Hematopoietic multipotent progenitor cell treated with erythropoietin and hydrocortisone succinate and interleukin-3 and kit ligand, for 15 days (in vitro differentiated cells): ENCODE measurements around the gene LLGL2.
A peak's percentile ranks its signal among the peaks of the same experiment; 100 is the strongest.
"Not testable (repeated sequence)": the region's sequence is repeated elsewhere in the genome, so short reads cannot be mapped to it uniquely, and the experiment has no call there.

ENCODE experiments used
- DNase-seq: peaks from one replicate; pipeline ENCODE4 v3.0.0-alpha.2; 2015; ENCODE audit warnings: low spot score

Gene LLGL2, protein sequence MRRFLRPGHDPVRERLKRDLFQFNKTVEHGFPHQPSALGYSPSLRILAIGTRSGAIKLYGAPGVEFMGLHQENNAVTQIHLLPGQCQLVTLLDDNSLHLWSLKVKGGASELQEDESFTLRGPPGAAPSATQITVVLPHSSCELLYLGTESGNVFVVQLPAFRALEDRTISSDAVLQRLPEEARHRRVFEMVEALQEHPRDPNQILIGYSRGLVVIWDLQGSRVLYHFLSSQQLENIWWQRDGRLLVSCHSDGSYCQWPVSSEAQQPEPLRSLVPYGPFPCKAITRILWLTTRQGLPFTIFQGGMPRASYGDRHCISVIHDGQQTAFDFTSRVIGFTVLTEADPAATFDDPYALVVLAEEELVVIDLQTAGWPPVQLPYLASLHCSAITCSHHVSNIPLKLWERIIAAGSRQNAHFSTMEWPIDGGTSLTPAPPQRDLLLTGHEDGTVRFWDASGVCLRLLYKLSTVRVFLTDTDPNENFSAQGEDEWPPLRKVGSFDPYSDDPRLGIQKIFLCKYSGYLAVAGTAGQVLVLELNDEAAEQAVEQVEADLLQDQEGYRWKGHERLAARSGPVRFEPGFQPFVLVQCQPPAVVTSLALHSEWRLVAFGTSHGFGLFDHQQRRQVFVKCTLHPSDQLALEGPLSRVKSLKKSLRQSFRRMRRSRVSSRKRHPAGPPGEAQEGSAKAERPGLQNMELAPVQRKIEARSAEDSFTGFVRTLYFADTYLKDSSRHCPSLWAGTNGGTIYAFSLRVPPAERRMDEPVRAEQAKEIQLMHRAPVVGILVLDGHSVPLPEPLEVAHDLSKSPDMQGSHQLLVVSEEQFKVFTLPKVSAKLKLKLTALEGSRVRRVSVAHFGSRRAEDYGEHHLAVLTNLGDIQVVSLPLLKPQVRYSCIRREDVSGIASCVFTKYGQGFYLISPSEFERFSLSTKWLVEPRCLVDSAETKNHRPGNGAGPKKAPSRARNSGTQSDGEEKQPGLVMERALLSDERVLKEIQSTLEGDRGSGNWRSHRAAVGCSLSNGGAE

DNA sequence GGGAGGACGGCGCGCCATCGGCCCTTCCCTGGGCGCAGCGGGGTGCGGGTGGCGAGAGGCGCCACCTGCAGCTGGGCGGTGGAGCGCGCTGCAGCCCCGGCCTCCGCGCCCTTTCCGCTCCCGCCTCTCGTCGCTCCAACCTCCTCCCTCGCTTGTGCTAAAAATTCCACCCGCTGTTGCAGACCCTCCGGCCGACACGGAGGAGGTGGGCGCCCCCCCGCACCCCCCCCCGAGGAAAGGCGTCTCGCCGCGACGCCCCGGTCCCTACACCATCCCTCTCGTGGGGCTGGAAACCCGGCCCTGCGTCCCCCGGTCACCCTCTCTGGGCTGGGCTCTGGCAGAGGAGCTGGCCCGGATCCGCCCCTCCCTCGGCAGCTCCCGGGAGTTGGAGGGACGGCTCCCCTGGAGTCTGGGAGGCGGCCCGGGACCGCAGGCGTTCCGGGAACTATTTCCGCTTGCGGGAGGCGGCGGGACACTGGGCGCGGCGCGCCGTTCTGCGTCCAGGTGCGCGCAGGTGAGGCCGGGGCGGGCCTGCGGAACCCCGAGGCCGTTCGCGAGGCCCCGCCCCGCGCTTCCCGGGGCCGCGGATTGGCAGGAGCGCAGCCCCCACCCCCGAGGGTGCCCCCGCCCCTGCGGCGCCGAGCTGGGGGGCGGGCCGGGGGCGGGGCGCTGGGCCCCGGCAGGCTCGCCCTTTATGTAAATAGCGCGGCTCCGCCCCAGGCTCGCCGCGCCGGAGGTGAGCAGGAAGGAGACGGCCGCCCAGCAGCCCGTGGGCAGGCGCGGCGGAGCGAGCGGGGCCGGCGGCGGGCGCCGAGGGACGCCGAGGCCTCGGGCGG is at the start of gene LLGL2:
LLGL2 (plus strand) TSS at position 728 of the 836 bp plus-strand sequence. CDS start 17,730 bp downstream, outside the sequence.
- DNase-seq = peak; percentile 72

- DNase-seq = no peak
Observed at GRCh38 chr17:75475851-75476250, 49.6 kb upstream of the LLGL2 start.

- no peak for DNase-seq
Observed at GRCh38 chr17:75476271-75476671, 49.2 kb upstream of the LLGL2 start.

DNA sequence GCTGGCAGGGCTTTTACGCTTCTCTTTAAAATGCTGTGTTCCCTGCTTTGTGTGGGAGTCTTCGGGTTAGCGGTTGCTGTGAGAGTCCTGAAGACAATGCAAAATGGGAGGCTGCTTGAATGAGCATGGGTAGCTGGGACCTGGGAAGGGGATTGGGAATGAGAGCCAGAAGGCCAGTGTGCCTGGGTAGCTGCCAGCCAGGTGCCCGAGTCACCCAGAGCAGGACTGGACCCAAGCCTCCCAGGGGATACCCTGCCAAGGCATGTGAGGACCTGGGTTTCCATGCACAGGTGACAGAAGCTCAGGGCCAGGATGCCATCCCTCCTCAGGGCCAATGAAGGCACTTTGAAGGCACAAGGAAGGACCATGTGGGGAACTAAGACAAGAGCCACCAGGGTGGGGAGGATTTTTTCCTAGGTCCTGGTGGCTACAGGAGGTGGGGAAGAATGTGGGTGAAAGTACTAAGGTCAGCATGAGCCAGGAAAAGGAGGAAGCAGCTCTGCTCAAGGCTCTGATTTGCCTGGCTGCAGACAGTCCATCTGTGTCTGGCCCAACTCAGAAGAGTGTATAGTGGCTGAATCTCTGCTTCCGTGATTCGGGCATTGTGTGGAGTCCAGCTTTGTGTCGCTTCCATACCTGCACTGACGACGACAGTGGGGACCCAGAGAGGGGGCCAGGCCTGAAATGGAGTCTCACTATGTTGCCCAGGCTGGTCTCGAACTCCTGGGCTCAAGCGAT is 48.6 kb upstream of the LLGL2 start:
- DNase-seq = no peak

GRCh38 chr17:75477490-75477862 is 48.0 kb upstream of the LLGL2 start:
- not testable (repeated sequence) for DNase-seq

GRCh38 chr17:75478508-75478907 is 47.0 kb upstream of the LLGL2 start:
- DNase-seq = no peak

GRCh38 chr17:75480281-75480680 is 45.2 kb upstream of the LLGL2 start:
- no peak for DNase-seq

GRCh38 chr17:75481194-75482068 is 44.1 kb upstream of the LLGL2 start:
- no peak for DNase-seq

GRCh38 chr17:75482098-75482942 is 43.2 kb upstream of the LLGL2 start:
- DNase-seq = no peak

DNA sequence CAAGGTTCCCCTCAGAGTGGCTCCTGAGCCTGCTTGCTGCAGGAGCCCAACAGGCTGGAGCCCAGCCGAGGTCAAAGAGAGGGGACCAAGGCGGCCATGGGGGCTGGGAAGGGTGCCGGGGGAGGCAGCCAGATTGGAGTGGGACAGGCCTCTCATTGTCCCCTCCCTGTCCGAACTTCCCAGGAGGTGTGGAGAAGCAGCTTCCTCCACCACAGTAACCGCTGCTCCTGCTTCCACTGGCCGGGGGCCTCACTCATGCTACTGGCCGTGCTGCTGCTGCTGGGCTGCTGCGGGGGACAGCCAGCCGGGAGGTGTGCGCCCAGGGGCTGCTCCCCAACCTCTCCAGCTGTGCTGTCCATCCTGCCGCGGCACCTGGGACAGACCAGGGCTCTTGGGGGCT is 39.8 kb upstream of the LLGL2 start:
- no peak for DNase-seq

DNA sequence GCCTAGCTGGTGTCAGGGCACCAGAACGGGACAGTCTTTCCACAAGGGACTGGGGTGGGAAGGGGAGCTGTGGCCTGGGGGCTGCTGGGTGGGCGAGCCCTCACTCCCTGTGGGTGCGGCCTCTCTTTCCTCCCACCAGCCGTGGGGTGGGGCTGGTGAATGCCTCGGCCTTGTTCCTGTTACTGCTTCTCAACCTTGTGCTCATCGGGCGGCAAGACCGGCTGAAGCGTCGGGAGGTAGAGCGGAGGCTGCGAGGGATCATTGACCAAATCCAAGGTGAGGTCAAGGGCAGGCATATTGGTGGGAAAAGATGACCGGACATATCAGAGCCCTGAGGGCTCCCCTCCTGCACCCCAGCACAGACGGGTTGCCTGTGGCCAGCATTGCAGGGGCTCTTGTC is 39.3 kb upstream of the LLGL2 start:
- DNase-seq = no peak

DNA sequence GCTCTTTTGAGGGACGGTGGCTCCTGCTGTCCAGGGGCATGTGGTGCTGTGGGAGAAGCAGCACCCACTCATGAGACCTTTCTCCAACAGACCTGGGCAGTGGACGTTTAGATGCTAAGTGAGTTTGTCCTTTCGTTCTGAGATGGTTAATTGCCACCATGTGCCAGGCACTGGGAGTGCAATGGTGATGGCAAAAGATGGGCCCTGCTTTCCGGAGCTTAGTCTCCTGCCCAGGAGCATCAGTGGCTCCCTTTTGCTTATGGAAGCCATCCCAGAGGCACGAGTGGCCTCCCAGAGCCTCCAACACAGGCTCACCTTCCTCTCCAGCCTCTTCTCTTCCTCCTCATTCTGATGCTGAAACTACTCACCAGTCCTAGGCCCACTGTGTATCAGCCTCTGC is 38.5 kb upstream of the LLGL2 start:
- DNase-seq = no peak

GRCh38 chr17:75487351-75488070 is 38.0 kb upstream of the LLGL2 start:
- no peak for DNase-seq

DNA sequence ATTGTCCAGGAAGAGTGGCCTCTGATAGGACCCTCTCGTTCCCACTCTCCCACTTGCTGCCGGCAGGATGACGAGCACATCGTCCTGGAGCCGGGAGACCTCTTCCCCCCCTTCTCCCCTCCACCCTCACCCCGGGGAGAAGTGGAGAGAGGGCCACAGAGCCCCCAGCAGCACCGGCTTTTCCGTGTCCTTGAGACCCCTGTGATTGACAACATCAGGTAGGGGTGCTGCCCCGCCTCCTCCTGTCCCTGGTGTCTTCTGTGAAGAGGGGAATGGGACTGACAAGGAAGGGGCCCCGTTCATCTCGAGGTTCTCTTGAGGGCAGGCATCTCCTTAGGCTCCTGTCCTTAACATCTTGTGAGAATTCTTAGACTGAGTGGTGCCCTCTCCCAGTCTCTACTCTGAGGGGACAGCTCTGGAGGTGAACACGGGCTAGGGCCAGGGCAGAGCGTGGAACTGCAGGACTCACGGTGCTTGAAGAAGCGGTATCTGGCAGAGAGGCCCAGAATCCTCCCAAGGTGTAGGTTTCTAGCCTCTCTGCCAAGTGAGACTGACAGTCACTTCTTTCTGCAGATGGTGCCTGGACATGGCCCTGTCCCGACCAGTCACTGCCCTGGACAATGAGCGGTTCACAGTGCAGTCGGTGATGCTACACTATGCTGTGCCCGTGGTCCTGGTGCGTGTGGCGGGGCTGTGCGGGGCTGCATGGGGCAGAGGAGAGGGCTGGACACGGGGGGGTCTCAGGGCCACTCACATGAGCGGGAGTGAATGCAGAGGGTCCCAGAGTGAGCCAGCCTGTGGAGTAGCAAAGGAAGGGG is 36.6 kb upstream of the LLGL2 start:
- DNase-seq = no peak

DNA sequence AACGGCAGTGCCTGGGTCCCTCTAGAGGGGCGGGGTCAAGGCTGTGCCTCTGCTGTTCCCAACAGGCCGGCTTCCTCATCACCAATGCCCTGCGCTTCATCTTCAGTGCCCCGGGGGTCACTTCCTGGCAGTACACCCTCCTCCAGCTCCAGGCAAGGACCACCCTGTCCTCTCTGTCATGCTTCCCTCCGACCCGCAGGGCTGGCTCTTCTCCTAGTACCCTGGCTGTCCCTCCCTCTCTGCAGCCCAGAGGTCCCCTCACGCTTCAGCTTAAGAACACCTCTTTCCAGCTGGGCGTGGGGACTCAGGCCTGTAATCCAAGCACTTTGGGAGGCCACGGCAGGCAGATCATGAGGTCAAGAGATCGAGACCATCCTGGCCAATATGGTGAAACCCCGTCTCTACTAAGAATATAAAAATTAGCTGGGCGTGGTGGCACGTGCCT is 36.0 kb upstream of the LLGL2 start:
- no peak for DNase-seq

DNA sequence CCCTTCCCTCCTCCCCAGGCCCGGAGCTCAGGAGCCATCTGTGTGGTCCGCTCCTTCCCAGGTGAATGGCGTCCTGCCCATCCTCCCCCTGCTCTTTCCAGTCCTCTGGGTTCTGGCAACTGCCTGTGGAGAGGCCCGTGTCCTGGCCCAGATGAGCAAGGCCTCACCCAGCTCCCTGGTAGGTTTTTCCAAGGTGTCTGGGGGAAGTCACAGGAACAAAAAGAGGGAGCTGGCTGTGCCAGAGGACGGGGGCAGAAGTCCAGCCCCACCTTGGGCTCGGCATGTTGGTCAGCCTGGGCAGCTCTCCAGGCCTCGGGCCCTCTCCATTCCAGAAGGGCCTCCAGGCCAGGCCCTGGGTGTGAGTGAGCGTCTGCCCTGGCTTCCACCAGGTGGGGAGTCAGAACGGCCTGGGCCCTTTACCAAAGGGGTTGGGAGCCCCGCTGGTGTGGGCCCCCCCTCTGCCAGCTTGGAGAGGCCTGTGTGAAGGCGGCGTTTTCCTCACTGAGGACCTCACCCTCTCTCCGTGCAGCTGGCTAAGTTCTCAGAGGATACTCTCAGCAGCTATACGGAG is 35.2 kb upstream of the LLGL2 start:
- DNase-seq = no peak

GRCh38 chr17:75490953-75491649 is 34.4 kb upstream of the LLGL2 start:
- DNase-seq = no peak
